CMK (cell line): ENCODE measurements around the gene FSHR.

ENCODE experiments used
- DNase-seq: peaks from one replicate; pipeline ENCODE4 v3.0.0-alpha.2; 2010; ENCODE audit warnings: low read depth

The FSHR gene

DNA sequence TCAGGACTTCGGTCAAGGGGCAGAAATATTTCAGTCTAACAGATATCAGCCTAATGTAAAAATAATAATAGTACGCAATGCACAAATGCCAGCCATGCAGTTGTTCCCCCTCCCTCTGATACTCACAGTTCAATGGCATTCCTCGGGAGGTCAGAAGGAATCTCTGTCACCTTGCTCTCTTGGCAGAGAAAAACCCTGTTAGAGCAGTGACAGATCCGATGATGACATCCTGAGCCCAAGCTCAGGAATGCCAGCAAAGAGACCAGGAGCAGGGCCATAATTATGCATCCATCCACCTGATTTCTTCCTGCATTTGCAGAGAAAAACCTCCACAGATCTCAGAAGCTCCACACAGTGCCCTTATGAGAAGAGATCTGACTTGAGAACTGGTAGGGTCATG, at the start of gene FSHR:
Gene FSHR (minus strand): TSS at position 376 of the 400 bp plus-strand sequence. CDS start 98 bp downstream, at position 278.
- DNase-seq: no peak

- no peak for DNase-seq
Observed at GRCh38 chr2:49199266-49199665, 45.0 kb upstream of the FSHR start.

GRCh38 chr2:49194701-49195100, 40.4 kb upstream of the FSHR start:
- no peak for DNase-seq

GRCh38 chr2:49192036-49192435, 37.7 kb upstream of the FSHR start:
- DNase-seq: no peak

- no peak for DNase-seq
Observed at GRCh38 chr2:49189512-49190225, 35.4 kb upstream of the FSHR start.

DNA sequence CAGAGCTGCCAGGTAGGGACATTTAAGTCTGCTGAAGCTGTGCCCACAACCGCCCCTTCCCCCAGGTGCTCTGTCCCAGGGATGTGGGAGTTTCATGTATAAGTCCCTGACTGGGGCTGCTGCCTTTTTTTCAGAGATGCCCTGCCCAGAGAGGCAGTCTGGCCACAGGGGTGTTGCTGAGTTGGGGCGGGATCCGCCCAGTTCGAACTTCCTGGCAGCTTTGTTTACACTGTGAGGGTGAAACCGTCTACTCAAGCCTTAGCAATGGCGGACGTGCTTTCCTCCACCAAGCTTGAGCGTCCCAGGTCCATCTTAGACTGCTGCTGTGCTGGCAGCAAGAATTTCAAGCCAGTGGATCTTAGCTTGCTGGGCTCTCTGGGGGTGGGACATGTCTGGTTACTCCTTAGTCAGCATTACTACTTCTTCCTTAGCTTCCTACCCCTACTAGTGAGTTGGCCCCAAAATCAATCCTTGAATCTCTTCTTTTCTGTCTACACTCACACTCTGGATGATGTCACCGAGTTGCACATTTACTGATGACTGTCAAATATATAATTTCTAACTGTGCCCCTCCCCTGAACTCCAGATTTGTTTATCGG, 31.8 kb upstream of the FSHR start:
- no peak for DNase-seq

DNA sequence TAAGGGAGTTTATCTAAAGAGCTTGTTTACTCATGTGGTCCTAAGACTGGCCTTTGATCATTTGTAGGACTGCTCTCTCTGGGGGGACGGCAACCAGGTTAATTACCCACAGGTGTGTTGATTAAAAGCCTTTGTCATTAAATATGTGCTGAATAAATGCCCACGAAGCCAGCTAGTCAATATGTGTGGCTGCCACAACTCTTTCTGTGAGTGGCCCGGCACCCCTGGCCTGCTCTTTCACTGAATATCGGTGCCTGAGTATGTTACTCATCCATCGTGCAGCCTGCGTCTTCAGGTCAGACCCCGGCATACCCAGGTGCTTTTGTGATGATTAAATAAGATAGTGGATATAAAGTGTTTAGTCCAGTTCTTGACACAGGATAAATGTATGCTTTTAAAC, 24.3 kb upstream of the FSHR start:
- no peak for DNase-seq

DNA sequence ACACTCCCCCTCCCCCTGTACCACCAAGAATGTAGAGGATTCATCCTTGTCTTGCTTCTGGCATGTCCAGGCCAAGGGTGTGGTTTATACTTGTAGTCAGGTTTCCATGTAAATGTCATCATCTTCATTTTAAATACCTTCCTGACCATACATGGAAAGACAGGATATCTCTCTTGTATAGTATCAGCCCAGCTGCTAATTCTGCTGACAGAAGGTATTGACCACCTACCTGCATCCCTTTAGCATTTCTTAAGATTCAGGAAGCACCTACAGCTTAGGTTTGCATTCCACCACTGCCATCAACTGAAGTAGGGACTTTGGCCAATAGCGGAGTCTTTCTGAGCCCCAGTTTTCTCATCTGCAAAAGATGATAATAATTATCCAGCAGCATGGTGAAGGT, 22.9 kb upstream of the FSHR start:
- no peak for DNase-seq

- no peak for DNase-seq
Observed at GRCh38 chr2:49175831-49176230, 21.5 kb upstream of the FSHR start.

DNA sequence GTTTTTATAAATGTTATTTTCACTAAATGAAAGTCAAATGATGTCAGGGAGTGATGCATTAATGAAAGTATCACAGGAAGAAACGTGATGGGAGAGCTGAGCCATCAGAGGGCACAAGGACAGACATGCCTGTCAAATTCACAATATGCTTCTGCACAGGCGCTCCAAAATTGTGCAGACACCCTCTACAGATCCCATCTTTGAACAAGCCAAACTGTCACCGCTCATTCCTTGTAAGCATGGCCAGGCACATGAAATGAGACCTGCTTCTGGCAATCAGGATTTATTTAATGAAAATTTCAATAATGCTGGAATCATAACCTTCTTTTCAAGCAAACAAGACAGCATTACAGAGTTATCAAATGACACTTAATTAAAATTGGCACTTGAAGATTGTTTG, 20.4 kb upstream of the FSHR start:
- no peak for DNase-seq

DNA sequence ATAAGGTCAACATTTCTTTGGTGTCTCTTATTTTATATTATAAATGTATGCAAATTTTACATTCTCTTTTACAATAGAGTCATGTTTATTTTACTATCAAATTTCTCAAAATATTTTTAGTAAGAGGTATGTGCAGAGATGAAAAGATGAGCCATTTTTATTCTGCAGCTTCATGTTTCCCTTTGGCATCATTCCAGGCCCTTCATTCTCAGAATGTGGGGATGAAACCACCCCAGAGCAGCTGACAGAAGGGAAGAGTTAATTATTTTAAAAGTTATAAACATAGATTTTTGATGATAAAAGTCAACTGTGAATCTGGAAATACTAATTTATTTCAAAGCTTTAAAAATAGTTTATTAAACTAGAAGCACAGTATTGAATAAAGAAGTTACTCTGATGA, 12.8 kb upstream of the FSHR start:
- no peak for DNase-seq

- DNase-seq: no peak
Observed at GRCh38 chr2:49165662-49166061, 11.3 kb upstream of the FSHR start.

- no peak for DNase-seq
Observed at GRCh38 chr2:49164729-49165128, 10.4 kb upstream of the FSHR start.

GRCh38 chr2:49162151-49162550, 7.8 kb upstream of the FSHR start:
- DNase-seq: no peak

- no peak for DNase-seq
Observed at GRCh38 chr2:49154891-49155290, 576 bp upstream of the FSHR start.

GRCh38 chr2:49153252-49153651, 1.1 kb downstream of the FSHR start:
- DNase-seq: no peak

DNA sequence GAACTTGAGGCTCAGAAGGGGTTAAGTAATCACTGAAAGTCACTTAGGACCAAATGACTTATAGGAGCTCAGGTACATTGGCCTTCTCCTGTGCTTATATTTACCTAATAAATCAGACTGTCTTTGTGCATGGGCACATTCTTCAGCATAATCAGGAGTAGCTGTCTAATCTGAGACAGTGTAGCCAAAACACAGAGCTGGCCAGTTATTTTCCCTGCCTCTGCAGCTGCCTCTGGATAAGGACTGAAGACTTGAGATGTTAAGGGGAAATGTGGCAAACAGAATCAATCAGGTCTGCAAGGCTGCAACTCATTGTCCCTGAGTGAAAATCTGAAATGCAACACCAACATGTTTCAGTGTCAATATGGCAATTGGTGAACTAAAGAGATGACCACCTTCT, 1.5 kb downstream of the FSHR start:
- DNase-seq: no peak

DNA sequence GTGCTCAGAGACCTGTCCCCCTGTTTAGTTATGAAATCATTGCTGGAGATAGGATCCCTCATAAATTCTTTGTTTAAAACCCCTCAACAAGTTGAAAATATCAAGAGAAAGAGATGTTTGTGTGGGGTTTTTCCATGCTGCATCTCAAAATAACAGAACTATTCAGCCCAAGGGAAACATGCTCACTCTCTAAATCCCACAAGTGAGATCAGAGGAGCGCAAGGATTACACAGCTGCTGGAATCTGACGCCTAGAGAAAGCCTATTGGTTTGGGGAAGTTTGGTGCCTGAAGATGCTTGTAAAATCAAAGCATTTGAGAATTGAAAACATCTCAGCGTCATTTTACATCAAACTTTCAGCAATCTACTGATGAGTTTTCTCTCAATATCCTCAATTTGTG, 7.9 kb downstream of the FSHR start:
- no peak for DNase-seq

GRCh38 chr2:49131801-49132200, 22.5 kb downstream of the FSHR start:
- DNase-seq: no peak

GRCh38 chr2:49129034-49129433, 25.3 kb downstream of the FSHR start:
- DNase-seq: no peak

DNA sequence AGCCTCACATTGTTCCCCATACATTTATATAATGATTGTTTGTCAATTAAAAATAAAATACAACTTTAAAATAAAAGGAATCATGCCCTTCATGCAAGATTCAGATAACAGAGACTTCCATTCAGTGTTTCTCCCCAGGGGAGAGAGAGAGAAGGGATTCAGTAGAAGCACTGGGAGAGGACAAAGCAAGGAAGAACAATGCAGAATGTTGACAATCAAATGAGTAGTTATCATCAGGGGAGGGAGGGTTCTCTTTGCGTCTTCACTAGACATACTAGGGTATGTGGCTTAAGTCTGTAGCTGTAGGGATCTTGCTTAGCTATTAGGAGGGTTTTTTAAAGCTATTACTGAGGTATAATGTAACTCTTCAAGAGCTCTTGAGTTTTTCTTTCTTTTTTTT, 30.7 kb downstream of the FSHR start:
- no peak for DNase-seq

DNA sequence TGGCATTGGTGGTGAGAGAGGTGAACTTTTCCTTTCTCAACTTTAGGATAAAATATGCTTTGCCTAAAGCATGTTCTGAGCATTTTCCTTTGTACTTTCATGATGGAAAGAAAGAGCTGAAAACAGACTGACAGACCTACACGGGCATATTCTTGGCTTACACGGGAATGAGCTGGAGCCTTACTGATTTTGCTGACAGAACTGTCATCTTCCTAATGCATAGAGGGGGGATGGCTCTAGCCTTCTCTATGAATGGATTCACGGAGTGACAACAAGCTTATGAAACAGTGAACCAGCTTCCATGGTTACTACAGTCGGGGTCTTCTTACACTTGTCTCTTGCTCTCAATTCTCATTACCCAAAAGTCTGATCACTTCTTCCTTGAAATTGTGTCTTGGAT, 32.2 kb downstream of the FSHR start:
- DNase-seq: no peak

GRCh38 chr2:49113046-49113445, 41.3 kb downstream of the FSHR start:
- no peak for DNase-seq

DNA sequence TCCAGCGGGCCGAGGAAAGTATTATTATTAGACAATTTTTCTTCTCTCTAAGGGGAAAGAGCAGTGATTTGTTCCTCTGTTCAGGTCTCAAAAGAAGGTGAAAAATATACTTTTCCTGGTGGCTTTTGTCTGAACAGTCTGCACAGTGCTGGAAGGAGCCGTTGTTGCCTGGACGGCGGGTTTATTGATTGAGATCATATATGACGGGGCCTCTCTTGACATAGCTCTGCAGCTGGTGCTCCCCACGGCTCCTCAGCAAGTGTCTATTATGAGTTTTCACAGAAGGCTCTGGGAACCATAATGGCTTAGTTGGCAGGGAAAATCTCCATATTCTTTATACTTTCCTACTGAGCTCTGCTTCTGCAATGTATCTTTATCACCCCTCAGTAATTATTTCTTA, 42.9 kb downstream of the FSHR start:
- DNase-seq: no peak
